SK-N-MC (cell line): ENCODE data around the gene SV2C.

Experiments used
- EZH2 ChIP-seq: fragments of 200-600 bp; sonication (generic); IDR thresholded peaks from one replicate; pipeline ENCODE4 v1.6.1; 2017; ENCODE audit warnings: antibody characterized with exemption
- FOXP2 ChIP-seq: optimal IDR thresholded peaks from 2 replicates; pipeline ENCODE3; 2011; ENCODE audit warnings: mild to moderate bottlenecking, moderate library complexity; ENCODE audit not compliant: insufficient read depth; ENCODE audit errors: extremely low read length, control extremely low read depth

- TF ChIP-seq FOXP2 (no peak), EZH2 (no peak)
These were observed 227.0 kb downstream of the SV2C start for GRCh38 chr5:76310208-76310607.
